IgD-negative memory B cell (primary cell): ENCODE results near the gene RUSC1. TPM values are rescaled to one million over a fixed set of nuclear protein-coding genes. Genes with fewer than 3 reads are reported as not detected.
A peak's percentile ranks its signal among the peaks of the same experiment; 100 is the strongest.

ENCODE experiments used
- H3K27ac Mint-ChIP-seq, 3 donors: one replicate each; pipeline ENCODE4 v1.8.0; 2020 to 2022; ENCODE audit warnings: mild to moderate bottlenecking in 3 of 3, mixed read lengths in 3 of 3, moderate library complexity in 1 of 3
- H3K27me3 Mint-ChIP-seq: one replicate; pipeline ENCODE4 v1.8.0; 2021; ENCODE audit warnings: mixed read lengths
- H3K36me3 Mint-ChIP-seq: one replicate; pipeline ENCODE4 v1.8.0; 2020; ENCODE audit warnings: mild to moderate bottlenecking, mixed read lengths
- H3K4me1 Mint-ChIP-seq, 3 donors: one replicate each; pipeline ENCODE4 v1.8.0; 2020 to 2022; ENCODE audit warnings: mixed read lengths in 3 of 3, mild to moderate bottlenecking in 1 of 3
- H3K4me3 Mint-ChIP-seq, 4 donors: one replicate each; pipeline ENCODE4 v1.8.0; 2020 to 2022; ENCODE audit warnings: mild to moderate bottlenecking in 4 of 4, mixed read lengths in 4 of 4, moderate library complexity in 3 of 4
- H3K9me3 Mint-ChIP-seq, 3 donors: one replicate each; pipeline ENCODE4 v1.8.0; 2020 to 2021; ENCODE audit warnings: mixed read lengths in 3 of 3, mild to moderate bottlenecking in 1 of 3
- polyA plus RNA-seq: library from polyadenylated mRNA; unstranded; fragments of 300-500 nt; fragmentation: Illumina TruSeq; gene quantifications from one replicate; pipeline ENCODE4 v1.2.3, GENCODE V29; 2021

RUSC1 gene, protein sequence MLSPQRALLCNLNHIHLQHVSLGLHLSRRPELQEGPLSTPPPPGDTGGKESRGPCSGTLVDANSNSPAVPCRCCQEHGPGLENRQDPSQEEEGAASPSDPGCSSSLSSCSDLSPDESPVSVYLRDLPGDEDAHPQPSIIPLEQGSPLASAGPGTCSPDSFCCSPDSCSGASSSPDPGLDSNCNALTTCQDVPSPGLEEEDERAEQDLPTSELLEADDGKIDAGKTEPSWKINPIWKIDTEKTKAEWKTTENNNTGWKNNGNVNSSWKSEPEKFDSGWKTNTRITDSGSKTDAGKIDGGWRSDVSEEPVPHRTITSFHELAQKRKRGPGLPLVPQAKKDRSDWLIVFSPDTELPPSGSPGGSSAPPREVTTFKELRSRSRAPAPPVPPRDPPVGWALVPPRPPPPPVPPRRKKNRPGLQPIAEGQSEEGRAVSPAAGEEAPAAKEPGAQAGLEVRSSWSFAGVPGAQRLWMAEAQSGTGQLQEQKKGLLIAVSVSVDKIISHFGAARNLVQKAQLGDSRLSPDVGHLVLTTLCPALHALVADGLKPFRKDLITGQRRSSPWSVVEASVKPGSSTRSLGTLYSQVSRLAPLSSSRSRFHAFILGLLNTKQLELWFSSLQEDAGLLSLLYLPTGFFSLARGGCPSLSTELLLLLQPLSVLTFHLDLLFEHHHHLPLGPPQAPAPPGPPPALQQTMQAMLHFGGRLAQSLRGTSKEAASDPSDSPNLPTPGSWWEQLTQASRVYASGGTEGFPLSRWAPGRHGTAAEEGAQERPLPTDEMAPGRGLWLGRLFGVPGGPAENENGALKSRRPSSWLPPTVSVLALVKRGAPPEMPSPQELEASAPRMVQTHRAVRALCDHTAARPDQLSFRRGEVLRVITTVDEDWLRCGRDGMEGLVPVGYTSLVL
- polyA plus RNA-seq = 8.9 TPM

DNA sequence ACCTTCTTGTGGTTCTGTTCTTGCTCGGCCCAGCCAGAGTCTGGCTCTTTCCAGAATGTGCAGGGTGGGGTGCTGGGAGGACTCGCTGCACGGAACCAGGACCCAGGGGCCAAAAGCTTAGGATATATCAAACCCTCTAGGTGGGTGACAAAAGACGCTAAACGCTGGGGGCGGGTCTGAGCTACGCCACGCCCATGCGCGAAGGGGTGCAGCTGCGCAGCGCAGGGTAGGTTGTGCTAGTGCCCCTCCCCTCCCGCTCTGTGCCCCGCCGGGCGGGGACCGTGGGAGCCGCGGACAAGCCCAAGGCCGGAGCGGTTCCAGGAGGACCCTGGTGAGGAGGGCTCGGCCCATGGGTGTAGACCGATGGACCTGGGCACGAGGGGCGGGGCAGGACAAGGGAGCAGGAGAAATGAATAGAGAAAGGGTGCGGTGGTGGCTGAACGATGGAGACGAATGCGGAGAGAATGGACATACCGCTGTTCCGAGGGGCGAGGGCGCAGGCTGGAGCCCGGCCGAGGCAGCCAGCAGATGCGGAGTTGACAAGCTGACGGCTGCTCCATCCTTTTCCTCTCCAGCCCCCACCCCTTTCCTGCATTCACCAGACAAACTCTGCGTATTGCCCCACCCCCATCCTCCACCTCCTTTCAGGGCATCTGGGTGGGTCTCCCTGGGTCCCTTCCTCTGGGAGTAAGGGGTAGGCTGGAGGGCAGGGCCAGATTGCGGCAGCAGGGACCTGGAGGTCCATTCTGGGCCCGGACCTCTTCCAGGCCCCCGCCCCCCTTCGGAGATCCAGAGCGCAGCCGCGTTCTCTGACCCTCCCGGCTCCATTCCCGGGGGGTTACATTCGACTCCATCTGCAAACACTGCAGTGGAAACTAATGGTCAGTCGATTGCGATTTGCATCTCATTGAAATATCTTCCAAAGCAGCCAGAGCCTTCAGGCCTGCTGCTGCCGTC is at the start of gene RUSC1:
Gene RUSC1, plus strand, starts transcription at position 234 of the 957 bp plus-strand sequence. CDS start 880 bp downstream, outside the sequence.
- Mint-ChIP-seq H3K9me3 (no peaks in the 10 kb centered on the region), H3K36me3 (peaks cover 4% of the 10 kb centered on the region), H3K4me1 (peaks cover 5 to 26% (median 12%) of the 10 kb centered on the region in 3 donors), H3K27me3 (no peaks in the 10 kb centered on the region), H3K4me3 (peak within 1 kb of the TSS; percentile 58 to 87 (median 80)), H3K27ac (peak within 1 kb of the TSS in 2 of 3 donors; percentile 7 to 85)

DNA sequence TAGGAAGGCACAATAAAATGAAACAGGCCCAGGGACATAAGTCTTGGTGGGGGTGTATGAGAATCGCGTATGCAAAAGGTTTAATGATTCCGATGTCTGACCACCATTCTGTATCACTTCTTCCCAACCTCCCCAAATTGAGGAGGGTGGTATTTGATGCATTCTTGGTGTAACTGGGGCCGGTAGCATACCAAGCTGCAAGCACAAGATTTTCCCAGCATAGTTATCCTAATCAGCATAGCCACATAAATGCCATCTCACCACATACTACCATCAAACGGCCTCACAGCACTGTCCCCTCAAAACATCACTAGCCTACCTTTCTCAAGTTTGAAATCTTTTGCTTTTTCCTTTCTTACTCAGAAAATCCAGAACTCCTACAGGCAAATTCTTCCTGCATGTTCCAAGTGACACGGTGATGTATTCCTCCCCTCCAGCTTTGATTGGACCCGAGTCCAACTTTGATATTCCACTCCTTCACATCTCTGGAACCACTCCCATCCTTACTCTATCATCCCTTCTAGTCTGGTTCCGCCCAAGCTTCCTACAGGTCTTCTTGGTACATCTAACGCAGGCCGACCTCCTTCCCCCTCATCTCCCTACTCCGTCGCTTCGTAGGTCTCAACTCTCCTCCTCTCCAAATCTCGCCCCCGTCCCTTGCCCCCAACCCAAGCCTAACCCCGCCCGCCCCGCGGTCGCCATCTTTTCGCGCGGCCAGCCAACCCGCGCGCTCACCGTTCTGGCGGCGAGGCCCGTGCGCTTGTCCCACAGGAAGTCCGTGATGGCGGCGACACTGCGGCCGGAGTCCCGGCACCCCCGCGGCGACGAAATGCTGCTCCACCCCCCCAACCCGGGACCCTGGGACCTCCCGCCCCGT is 48.0 kb upstream of the RUSC1 start:
- H3K9me3 Mint-ChIP-seq = no peaks in the 10 kb centered on the region
- H3K27me3 Mint-ChIP-seq = no peaks in the 10 kb centered on the region
- H3K27ac Mint-ChIP-seq = peak overlapping the region; percentile 79 to 96 (median 93)
- peak overlapping the region; percentile 85 to 100 (median 95) for H3K4me3 Mint-ChIP-seq
- no peaks in the 10 kb centered on the region for H3K36me3 Mint-ChIP-seq
- peaks cover 28 to 32% (median 30%) of the 10 kb centered on the region in 3 donors for H3K4me1 Mint-ChIP-seq

DNA sequence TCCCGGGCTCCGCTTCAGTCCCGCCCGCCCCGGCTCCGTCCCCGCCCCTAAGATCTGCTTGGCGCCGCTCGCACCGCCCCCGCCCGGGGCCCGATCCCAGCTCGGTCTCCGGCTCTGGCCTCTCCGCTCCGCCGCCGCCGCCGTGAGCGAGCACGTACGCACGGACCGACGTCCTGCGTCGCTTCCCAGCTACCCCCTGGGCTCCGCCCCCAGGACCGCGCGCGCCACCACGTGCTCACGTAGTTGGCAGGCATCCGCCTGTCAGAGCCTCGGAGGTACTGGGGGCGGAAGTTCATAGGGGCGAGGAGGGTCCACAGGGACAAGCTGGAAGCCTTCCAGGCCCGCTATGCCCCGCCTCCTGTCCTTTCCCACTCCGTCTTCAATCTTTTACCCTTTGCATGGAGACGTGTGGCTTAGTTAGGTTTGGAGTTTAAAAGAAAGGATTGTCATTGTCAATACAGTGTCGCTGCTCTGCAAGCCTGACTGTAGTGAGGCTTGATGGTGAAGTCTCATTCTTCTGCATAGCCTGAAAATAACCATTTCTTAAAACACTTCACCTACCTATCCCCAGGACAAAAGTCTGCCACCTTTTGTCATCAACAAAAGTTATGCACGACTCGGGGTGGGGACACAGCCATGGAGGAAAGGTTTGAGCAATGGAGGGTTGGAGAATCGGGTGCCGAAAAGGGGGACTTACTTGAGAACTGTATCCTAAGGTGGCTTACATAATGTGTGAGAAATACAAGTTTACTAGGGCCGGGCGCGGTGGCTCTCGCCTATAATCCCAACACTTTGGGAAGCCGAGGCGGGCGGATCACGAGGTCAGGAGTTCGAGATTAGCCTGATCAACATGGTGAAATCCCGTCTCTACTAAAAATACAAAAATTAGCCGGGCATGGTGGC is 47.1 kb upstream of the RUSC1 start, which contains the start of gene CLK2:
Gene CLK2, minus strand, starts transcription at position 162 of the 903 bp plus-strand sequence. CDS start 2,527 bp downstream, outside the sequence.
- Mint-ChIP-seq H3K36me3 (no peaks in the 10 kb centered on the region), H3K9me3 (no peaks in the 10 kb centered on the region), H3K27ac (peak within 1 kb of the TSS; percentile 79 to 96 (median 93)), H3K4me3 (peak within 1 kb of the TSS; percentile 85 to 100 (median 95)), H3K4me1 (peaks cover 31 to 37% (median 33%) of the 10 kb centered on the region in 3 donors), H3K27me3 (no peaks in the 10 kb centered on the region)

DNA sequence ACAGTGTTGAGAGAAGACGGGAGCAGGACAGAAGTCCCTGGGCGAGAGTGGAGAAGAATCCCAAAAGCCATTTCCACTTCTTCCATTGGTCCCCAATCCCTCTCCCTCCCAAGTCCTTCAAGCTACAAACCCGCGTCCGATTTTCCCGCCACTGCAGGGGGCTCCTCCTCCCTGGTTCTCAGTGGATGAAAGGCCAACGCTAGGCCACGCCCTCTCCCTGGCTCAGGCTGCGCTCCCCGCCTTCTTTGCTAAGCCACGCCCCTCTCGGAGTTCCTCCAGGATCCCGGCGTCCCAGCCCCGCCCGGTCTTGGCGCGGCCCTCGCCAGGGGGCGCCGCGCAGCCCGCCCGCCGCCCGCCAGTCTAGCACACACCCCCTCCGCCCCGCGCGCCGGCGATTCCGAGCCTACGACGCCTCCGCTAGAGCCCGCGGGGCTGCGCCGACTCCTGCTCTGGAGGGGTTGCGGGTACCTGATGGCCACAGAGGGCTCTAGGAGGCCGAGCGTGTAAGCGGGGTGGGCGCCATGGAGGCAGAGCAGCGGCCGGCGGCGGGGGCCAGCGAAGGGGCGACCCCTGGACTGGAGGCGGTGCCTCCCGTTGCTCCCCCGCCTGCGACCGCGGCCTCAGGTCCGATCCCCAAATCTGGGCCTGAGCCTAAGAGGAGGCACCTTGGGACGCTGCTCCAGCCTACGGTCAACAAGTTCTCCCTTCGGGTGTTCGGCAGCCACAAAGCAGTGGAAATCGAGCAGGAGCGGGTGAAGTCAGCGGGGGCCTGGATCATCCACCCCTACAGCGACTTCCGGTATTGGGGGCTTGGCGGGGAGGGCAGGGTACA is 43.4 kb upstream of the RUSC1 start, which contains the start of gene HCN3:
Gene HCN3, plus strand, starts transcription at position 394 of the 832 bp plus-strand sequence. Its CDS starts 128 bp downstream, at position 522.
- Mint-ChIP-seq H3K27ac (peak within 1 kb of the TSS; percentile 23 to 57 (median 43)), H3K36me3 (no peaks in the 10 kb centered on the region), H3K4me3 (peak within 1 kb of the TSS; percentile 77 to 90 (median 84)), H3K4me1 (peaks cover 25 to 34% (median 26%) of the 10 kb centered on the region in 3 donors), H3K27me3 (no peaks in the 10 kb centered on the region), H3K9me3 (no peaks in the 10 kb centered on the region)

DNA sequence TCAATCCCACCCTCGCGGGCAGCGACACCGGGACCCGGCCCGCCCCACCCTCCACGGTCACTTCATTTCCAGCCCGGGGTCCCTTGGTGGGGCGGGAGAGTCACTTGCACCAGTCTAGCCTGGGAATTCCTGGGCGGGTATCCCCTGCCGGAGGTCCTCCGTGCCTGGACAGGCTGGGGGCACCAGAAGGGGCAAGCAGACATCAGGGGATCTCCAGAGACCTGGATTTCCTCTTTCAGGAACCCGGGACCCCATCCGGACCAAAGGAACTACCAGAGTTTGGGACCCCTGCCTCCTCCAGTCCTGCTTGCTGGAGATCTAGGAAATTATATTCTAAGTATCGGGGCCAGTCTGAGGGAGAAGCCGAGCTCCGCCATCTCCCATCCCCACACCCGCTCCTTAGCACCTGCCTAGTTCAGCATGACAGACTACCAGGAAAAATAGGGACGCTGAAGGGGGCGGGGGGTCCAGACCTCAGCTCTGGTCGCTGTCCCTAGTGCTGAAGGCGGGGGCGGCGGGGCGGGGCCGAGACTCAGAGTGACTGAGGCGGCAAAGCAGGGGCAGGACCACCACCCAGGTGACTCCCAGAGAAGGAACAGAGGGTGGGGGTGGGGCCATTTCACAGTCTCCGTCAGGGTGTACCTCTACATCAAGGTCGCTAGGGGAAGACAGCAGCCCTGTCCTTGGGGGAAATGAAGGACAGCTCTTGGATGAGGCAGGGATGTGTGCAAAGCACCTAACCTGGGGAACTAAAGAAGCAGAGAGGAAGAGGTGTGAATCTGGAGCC is 42.6 kb upstream of the RUSC1 start:
- Mint-ChIP-seq H3K4me1 (peaks cover 19 to 30% (median 20%) of the 10 kb centered on the region in 3 donors), H3K4me3 (peak overlapping the region; percentile 77 to 90 (median 84)), H3K27ac (peak overlapping the region; percentile 53 to 73 (median 57)), H3K27me3 (no peaks in the 10 kb centered on the region), H3K9me3 (no peaks in the 10 kb centered on the region), H3K36me3 (no peaks in the 10 kb centered on the region)

DNA sequence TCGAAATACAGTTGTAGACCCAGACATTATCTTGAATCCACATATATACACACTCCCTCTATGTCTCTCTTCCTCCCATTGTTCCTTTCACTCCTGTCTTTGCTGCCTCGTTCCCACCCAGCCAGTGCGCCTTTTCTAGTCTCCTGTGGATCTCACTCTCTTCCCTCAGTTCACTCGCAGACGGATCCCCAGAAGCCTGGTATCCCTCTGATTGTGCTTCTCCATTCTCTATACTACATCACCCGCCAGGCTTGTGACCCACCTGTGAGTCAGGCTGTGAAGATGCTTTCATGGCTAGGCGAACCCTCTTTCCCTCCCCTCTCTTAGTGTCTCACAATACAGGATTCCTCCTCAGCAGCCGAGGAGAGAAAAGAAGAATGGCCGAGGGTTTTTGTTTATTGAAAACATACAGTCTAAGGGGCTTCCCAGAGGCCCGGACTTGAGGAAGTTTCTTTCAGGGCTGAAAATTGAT is 42.0 kb upstream of the RUSC1 start:
- Mint-ChIP-seq H3K4me3 (peak overlapping the region; percentile 77 to 90 (median 84)), H3K4me1 (peaks cover 15 to 28% (median 18%) of the 10 kb centered on the region in 3 donors), H3K36me3 (no peaks in the 10 kb centered on the region), H3K27me3 (no peaks in the 10 kb centered on the region), H3K9me3 (no peaks in the 10 kb centered on the region), H3K27ac (peak overlapping the region; percentile 53 to 73 (median 57))

DNA sequence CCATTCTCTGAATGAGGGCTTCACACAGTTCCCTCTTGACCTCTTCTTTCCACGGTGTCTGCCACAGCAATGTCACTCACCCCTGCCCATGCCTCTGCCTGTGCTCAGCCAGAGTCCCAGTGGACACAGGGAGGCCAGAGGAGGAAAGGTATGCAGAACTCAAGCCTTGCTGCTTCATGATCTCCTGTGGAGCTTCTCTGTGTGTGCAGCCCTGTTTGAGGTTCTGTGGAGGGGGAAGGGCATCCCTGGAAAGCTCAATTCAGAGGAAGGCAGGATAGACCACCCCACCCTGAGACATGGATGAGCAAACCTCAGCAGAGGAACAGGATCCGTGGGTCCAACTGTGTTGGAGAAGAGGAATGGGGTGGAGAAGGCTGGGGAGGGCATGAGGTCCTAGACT is 41.4 kb upstream of the RUSC1 start:
- peak overlapping the region in 1 of 4 donors; percentile 77 for H3K4me3 Mint-ChIP-seq
- H3K36me3 Mint-ChIP-seq = no peaks in the 10 kb centered on the region
- H3K27me3 Mint-ChIP-seq = no peaks in the 10 kb centered on the region
- peak overlapping the region in 2 of 3 donors; percentile 57 to 73 for H3K27ac Mint-ChIP-seq
- H3K4me1 Mint-ChIP-seq = peaks cover 13 to 26% (median 16%) of the 10 kb centered on the region in 3 donors
- no peaks in the 10 kb centered on the region for H3K9me3 Mint-ChIP-seq

DNA sequence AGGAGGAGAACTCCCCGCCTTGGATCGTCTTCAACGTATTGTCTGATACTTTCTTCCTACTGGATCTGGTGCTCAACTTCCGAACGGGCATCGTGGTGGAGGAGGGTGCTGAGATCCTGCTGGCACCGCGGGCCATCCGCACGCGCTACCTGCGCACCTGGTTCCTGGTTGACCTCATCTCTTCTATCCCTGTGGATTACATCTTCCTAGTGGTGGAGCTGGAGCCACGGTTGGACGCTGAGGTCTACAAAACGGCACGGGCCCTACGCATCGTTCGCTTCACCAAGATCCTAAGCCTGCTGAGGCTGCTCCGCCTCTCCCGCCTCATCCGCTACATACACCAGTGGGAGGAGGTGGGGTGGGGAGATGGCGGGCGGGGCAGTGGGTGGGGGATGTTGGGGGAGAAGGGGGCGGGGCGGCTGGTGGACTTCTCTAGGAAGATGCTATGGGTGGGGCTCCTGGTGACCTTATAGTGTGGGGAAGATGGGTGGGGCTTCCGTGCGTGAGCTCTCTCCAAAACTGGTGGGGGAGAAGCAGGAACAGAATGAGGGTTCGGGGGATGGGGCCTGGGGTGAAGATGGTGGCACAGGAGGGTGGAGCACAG is 38.1 kb upstream of the RUSC1 start:
- no peak overlapping the region for H3K4me3 Mint-ChIP-seq
- H3K36me3 Mint-ChIP-seq = no peaks in the 10 kb centered on the region
- H3K4me1 Mint-ChIP-seq = peaks cover 5 to 8% (median 8%) of the 10 kb centered on the region in 3 donors
- H3K9me3 Mint-ChIP-seq = no peaks in the 10 kb centered on the region
- no peaks in the 10 kb centered on the region for H3K27me3 Mint-ChIP-seq
- no peak overlapping the region for H3K27ac Mint-ChIP-seq

DNA sequence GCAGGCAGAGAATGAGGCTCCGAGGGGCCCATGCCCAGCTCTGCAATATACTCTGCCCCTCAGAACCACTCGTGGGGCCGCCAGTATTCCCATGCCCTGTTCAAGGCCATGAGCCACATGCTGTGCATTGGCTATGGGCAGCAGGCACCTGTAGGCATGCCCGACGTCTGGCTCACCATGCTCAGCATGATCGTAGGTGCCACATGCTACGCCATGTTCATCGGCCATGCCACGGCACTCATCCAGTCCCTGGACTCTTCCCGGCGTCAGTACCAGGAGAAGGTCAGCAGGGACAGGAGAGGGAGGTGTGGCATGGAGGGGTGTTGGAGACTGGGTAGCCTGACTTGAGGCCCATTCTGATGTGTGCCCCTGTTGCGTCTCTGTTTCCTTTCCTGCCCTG is 36.2 kb upstream of the RUSC1 start:
- no peaks in the 10 kb centered on the region for H3K9me3 Mint-ChIP-seq
- H3K4me1 Mint-ChIP-seq = peaks cover 0 to 2% (median 0%) of the 10 kb centered on the region in 3 donors
- H3K36me3 Mint-ChIP-seq = peaks cover 2% of the 10 kb centered on the region
- H3K4me3 Mint-ChIP-seq = no peak overlapping the region
- H3K27ac Mint-ChIP-seq = no peak overlapping the region
- H3K27me3 Mint-ChIP-seq = no peaks in the 10 kb centered on the region

DNA sequence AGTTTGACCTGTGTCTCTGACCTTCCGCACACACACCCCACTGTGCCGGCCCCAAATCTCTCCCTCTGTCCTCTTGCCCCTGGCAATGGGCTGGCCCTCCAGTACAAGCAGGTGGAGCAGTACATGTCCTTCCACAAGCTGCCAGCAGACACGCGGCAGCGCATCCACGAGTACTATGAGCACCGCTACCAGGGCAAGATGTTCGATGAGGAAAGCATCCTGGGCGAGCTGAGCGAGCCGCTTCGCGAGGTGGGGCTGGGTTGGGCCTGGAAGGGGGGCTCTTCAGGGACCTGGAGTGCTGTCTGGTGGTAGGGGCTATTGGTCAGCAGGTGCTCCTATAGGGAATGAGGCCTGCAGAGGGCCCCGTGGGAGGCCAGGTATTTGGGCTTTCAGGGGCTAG is 35.6 kb upstream of the RUSC1 start:
- H3K9me3 Mint-ChIP-seq = no peaks in the 10 kb centered on the region
- peaks cover 0 to 2% (median 0%) of the 10 kb centered on the region in 3 donors for H3K4me1 Mint-ChIP-seq
- no peak overlapping the region for H3K27ac Mint-ChIP-seq
- H3K4me3 Mint-ChIP-seq = no peak overlapping the region
- no peaks in the 10 kb centered on the region for H3K27me3 Mint-ChIP-seq
- H3K36me3 Mint-ChIP-seq = peaks cover 2% of the 10 kb centered on the region

DNA sequence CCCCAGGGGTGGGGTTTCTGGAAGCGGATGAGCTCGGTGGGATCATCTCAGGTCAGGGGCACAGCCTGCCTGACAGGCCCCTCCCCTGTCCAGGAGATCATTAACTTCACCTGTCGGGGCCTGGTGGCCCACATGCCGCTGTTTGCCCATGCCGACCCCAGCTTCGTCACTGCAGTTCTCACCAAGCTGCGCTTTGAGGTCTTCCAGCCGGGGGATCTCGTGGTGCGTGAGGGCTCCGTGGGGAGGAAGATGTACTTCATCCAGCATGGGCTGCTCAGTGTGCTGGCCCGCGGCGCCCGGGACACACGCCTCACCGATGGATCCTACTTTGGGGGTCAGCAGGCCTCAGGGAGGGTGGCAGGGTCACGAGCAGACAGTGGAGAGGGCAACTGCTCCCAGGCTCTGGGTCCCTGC is 35.1 kb upstream of the RUSC1 start:
- H3K36me3 Mint-ChIP-seq = peaks cover 2% of the 10 kb centered on the region
- no peak overlapping the region for H3K4me3 Mint-ChIP-seq
- no peaks in the 10 kb centered on the region for H3K27me3 Mint-ChIP-seq
- H3K4me1 Mint-ChIP-seq = peaks cover 0 to 2% (median 0%) of the 10 kb centered on the region in 3 donors
- no peaks in the 10 kb centered on the region for H3K9me3 Mint-ChIP-seq
- no peak overlapping the region for H3K27ac Mint-ChIP-seq
